Mammary epithelial cell (primary cell): Measurements from ENCODE around the gene DUSP2.

Experiments
- CTCF ChIP-seq, 2 donors: IDR thresholded peaks in 1 of 2; conservative IDR thresholded peaks in 1 of 2; 2 replicates each; pipeline ENCODE4 v1.5.1; 2011 to 2012; ENCODE audit warnings: inconsistent platforms in 2 of 2, low read length in 2 of 2, mild to moderate bottlenecking in 2 of 2, control low read depth in 1 of 2, low read depth in 1 of 2; ENCODE audit not compliant: insufficient read depth in 1 of 2; ENCODE audit errors: extremely low read depth in 1 of 2
- EZH2 ChIP-seq: IDR thresholded peaks from 2 replicates; pipeline ENCODE4 v1.6.1; 2012; ENCODE audit warnings: low read length, inconsistent platforms, borderline replicate concordance

GRCh38 chr2:96140941-96141623 is 4.2 kb downstream of the DUSP2 start:
- TF ChIP-seq CTCF (conservative IDR thresholded peaks at IDR 0.05 in 1 of 2, IDR thresholded peaks at IDR 0.05 in 1 of 2; ENCODE audit: extremely low read depth in 1 of 2, insufficient read depth in 1 of 2, low read depth in 1 of 2, low read length in 2 of 2), result no peak
- TF ChIP-seq EZH2, result no peak
